Endodermal cell (in vitro differentiated cells): ENCODE measurements around the gene ARPP21. TPM values are rescaled to one million over a fixed set of nuclear protein-coding genes. Genes with fewer than 3 reads are reported as not detected.

Experiments
- DNase-seq: peaks from one replicate; pipeline ENCODE4 v3.0.0-alpha.2; 2017
- H3K27ac ChIP-seq: 2 replicates; pipeline ENCODE4 v1.5.1; 2013; ENCODE audit warnings: mild to moderate bottlenecking, low read depth, low read length, moderate library complexity
- H3K27me3 ChIP-seq: 2 replicates; pipeline ENCODE4 v1.6.1; 2013; ENCODE audit warnings: mild to moderate bottlenecking, low read length, moderate library complexity; ENCODE audit not compliant: insufficient read depth, control insufficient read depth, poor library complexity, severe bottlenecking
- H3K36me3 ChIP-seq: 2 replicates; pipeline ENCODE4 v1.7.0; 2013; ENCODE audit warnings: mild to moderate bottlenecking, low read length, moderate library complexity; ENCODE audit not compliant: control insufficient read depth, insufficient read depth
- H3K4me1 ChIP-seq: one replicate; pipeline ENCODE4 v1.7.0; 2013; ENCODE audit warnings: low read length; ENCODE audit not compliant: control insufficient read depth, insufficient read depth
- H3K4me3 ChIP-seq: 2 replicates; pipeline ENCODE4 v1.5.1; 2013; ENCODE audit warnings: mild to moderate bottlenecking, low read length, moderate library complexity
- H3K9ac ChIP-seq: 2 replicates; pipeline ENCODE4 v1.6.1; 2013; ENCODE audit warnings: mild to moderate bottlenecking, low read length, moderate library complexity; ENCODE audit not compliant: poor library complexity, severe bottlenecking; ENCODE audit errors: extremely low read depth
- H3K9me3 ChIP-seq: 2 replicates; pipeline ENCODE4 v1.6.1; 2013; ENCODE audit warnings: mild to moderate bottlenecking, low read length, moderate library complexity; ENCODE audit not compliant: control insufficient read depth
- H3K27ac Mint-ChIP-seq: 2 replicates; pipeline ENCODE4 v1.8.0; 2020; ENCODE audit warnings: mixed read lengths
- H3K27me3 Mint-ChIP-seq: 2 replicates; pipeline ENCODE4 v1.8.0; 2021; ENCODE audit warnings: mild to moderate bottlenecking, mixed read lengths; ENCODE audit not compliant: insufficient read depth
- H3K36me3 Mint-ChIP-seq: 2 replicates; pipeline ENCODE4 v1.8.0; 2020; ENCODE audit warnings: low read depth, mixed read lengths
- H3K4me1 Mint-ChIP-seq: 2 replicates; pipeline ENCODE4 v1.8.0; 2020; ENCODE audit warnings: mixed read lengths
- H3K4me3 Mint-ChIP-seq: 2 replicates; pipeline ENCODE4 v1.8.0; 2020; ENCODE audit warnings: mild to moderate bottlenecking, moderate library complexity, mixed read lengths
- H3K9me3 Mint-ChIP-seq: 2 replicates; pipeline ENCODE4 v1.8.0; 2020; ENCODE audit warnings: mild to moderate bottlenecking, mixed read lengths
- CTCF ChIP-seq: fragments of 200-600 bp; sonication (generic); conservative IDR thresholded peaks from 2 replicates; pipeline ENCODE4 v1.5.0; 2021; ENCODE audit warnings: antibody characterized with exemption, mild to moderate bottlenecking
- WGBS, 2 experiments: methylation state at CpG; one replicate each; pipeline versions ENCODE4 v1.1.5 to v1.1.7; 2013; ENCODE audit warnings: missing lambda C conversion rate in 2 of 2, mixed read lengths in 1 of 2; ENCODE audit not compliant: insufficient coverage in 1 of 2, insufficient read length in 1 of 2; 5-methylcytosine and 5-hydroxymethylcytosine counted together
- total RNA-seq, 2 donors: library from RNA; stranded (reverse); fragmentation: NEBNext Ultra II Directional in 1 of 2; extraction: Animal tissue kit (Norgen Biotek cat#: 25700) in 1 of 2; gene quantifications; 2 replicates in 1 of 2; 3 replicates in 1 of 2; pipeline ENCODE4 v1.2.1, GENCODE V29; 2021

The ARPP21 gene
- total RNA-seq, 2 donors from 2014 or later, result not detected

- no peak overlapping the region for H3K9ac ChIP-seq
- no peaks in the 10 kb centered on the region for H3K4me1 ChIP-seq
- Mint-ChIP-seq H3K27ac (no peak overlapping the region), H3K4me3 (no peak overlapping the region), H3K36me3 (no peaks in the 10 kb centered on the region), H3K27me3 (peaks cover 26% of the 10 kb centered on the region), H3K4me1 (peaks cover 38% of the 10 kb centered on the region), H3K9me3 (no peaks in the 10 kb centered on the region)
- H3K27me3 ChIP-seq, result peaks cover 2% of the 10 kb centered on the region
- 86% methylated on average over 1 of the region's 1 CpG for WGBS, 2 experiments
- no peak for DNase-seq
- H3K27ac ChIP-seq, result peak overlapping the region; percentile 4
- no peaks in the 10 kb centered on the region for H3K36me3 ChIP-seq
- H3K4me3 ChIP-seq, result no peak overlapping the region
- TF ChIP-seq CTCF, result no peak
- no peaks in the 10 kb centered on the region for H3K9me3 ChIP-seq
These were observed 144.8 kb downstream of the ARPP21 start for GRCh38 chr3:35784169-35784568.

DNA sequence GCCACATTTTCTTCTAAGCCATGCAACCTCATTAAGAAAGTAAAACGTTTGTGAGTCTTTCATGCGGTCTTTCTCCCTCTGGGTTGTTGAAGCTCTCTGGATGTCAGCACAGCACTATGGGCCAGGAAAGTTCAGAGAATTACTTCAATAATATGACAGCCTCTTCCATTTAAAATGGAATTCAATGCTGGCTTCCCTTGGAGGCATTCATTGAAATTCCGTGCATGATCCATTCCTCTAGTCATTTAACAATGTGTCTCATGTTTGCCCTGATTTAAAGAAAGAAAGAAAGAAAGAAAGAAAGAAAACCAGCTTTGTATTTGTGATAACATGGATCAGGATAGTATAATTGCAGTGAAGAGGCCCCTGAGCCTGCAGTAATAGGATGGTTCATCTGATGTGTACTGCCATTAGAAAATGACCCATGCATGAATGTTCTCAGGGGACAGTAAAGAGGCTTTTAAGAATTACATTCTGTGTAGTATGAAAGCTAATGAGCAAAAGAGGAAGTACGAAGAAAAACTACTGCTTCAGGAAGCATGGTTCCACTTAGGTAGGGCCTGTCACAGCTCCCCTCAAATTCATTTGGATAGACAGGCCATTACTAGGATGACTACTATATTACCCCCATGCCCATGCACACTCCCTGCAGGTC, 146.0 kb downstream of the ARPP21 start:
- Mint-ChIP-seq H3K27me3 (peaks cover 15% of the 10 kb centered on the region), H3K27ac (no peak overlapping the region), H3K36me3 (no peaks in the 10 kb centered on the region), H3K4me1 (peaks cover 36% of the 10 kb centered on the region), H3K9me3 (no peaks in the 10 kb centered on the region), H3K4me3 (no peak overlapping the region)
- DNase-seq, result no peak
- no peaks in the 10 kb centered on the region for H3K36me3 ChIP-seq
- peak overlapping the region; percentile 82 for H3K27ac ChIP-seq
- no peak overlapping the region for H3K4me3 ChIP-seq
- H3K9ac ChIP-seq, result no peak overlapping the region
- no peaks in the 10 kb centered on the region for H3K27me3 ChIP-seq
- H3K9me3 ChIP-seq, result no peaks in the 10 kb centered on the region
- WGBS, 2 experiments, result 88 to 89% methylated on average over 2 to 4 of the region's 4 CpGs
- H3K4me1 ChIP-seq, result no peaks in the 10 kb centered on the region
- TF ChIP-seq CTCF, result no peak

DNA sequence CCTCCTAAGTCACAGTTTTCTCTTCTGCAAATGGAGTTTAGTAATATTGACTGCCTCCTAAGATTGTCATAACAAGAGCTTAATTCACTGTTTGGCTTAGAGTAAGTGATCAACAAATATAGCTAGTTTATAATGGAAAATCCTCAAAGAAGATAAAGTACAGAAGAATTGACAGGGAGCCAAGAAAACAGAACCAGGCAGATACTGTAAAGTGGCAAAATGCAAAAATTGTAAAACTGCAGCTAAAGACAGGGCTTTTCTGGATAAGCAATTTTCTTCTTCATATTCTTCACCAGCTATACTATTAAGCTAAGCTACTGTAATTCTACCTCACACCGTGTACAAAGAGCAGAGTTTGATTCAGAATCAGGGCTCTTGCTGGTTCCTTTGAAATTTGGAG, 148.6 kb downstream of the ARPP21 start:
- TF ChIP-seq CTCF, result no peak
- H3K4me3 ChIP-seq, result no peak overlapping the region
- H3K9me3 ChIP-seq, result no peaks in the 10 kb centered on the region
- no peaks in the 10 kb centered on the region for H3K27me3 ChIP-seq
- H3K27ac Mint-ChIP-seq, result no peak overlapping the region
- H3K27ac ChIP-seq, result no peak overlapping the region
- no peaks in the 10 kb centered on the region for H3K4me1 ChIP-seq
- H3K9ac ChIP-seq, result no peak overlapping the region
- DNase-seq, result no peak
- no peak overlapping the region for H3K4me3 Mint-ChIP-seq
- no peaks in the 10 kb centered on the region for H3K9me3 Mint-ChIP-seq
- H3K36me3 Mint-ChIP-seq, result no peaks in the 10 kb centered on the region
- 86 to 92% methylated on average over 1 of the region's 1 CpG for WGBS, 2 experiments
- peaks cover 8% of the 10 kb centered on the region for H3K27me3 Mint-ChIP-seq
- H3K4me1 Mint-ChIP-seq, result peaks cover 22% of the 10 kb centered on the region
- H3K36me3 ChIP-seq, result no peaks in the 10 kb centered on the region
